OCI-LY1 (cell line): Measurements from ENCODE around the gene RNF121.

Experiments used
- H2AFZ ChIP-seq: fragments of 200-600 bp; sonication (generic), shearing (Covaris generic); 2 replicates; pipeline ENCODE4 v1.6.0; 2014; ENCODE audit warnings: antibody characterized with exemption, mild to moderate bottlenecking, low read length
- H3F3A ChIP-seq: fragments of 200-600 bp; sonication (generic), shearing (Covaris generic); 2 replicates; pipeline ENCODE4 v1.6.0; 2014; ENCODE audit warnings: mild to moderate bottlenecking, antibody characterized with exemption, low read length, moderate library complexity; ENCODE audit not compliant: insufficient read depth
- H3K27ac ChIP-seq: fragments of 200-600 bp; sonication (generic); 2 replicates; pipeline ENCODE4 v1.5.1; 2014; ENCODE audit warnings: low read length, mixed run types, mild to moderate bottlenecking, low read depth; ENCODE audit not compliant: poor library complexity, severe bottlenecking
- H3K27me3 ChIP-seq: fragments of 200-600 bp; sonication (generic); 2 replicates; pipeline ENCODE4 v1.6.0; 2014; ENCODE audit warnings: antibody characterized with exemption, mild to moderate bottlenecking, low read length, moderate library complexity; ENCODE audit not compliant: insufficient read depth
- H3K36me3 ChIP-seq: fragments of 200-600 bp; sonication (generic); 2 replicates; pipeline ENCODE4 v1.6.1; 2014; ENCODE audit warnings: mild to moderate bottlenecking, antibody characterized with exemption, low read length, moderate library complexity, mixed read lengths; ENCODE audit not compliant: insufficient read depth
- H3K4me1 ChIP-seq: fragments of 200-600 bp; sonication (generic); 2 replicates; pipeline ENCODE4 v1.5.1; 2014; ENCODE audit warnings: mild to moderate bottlenecking, low read length, moderate library complexity; ENCODE audit not compliant: insufficient read depth, severe bottlenecking
- H3K4me2 ChIP-seq: fragments of 200-600 bp; sonication (generic), shearing (Covaris generic); 2 replicates; pipeline ENCODE4 v1.6.1; 2014; ENCODE audit warnings: low read length
- H3K4me3 ChIP-seq: fragments of 200-600 bp; sonication (generic); 2 replicates; pipeline ENCODE4 v1.5.1; 2014; ENCODE audit warnings: low read length, low read depth, mild to moderate bottlenecking, mixed read lengths; ENCODE audit not compliant: poor library complexity, severe bottlenecking
- H3K79me2 ChIP-seq: fragments of 200-600 bp; shearing (Covaris generic); 2 replicates; pipeline ENCODE4 v1.6.1; 2016; ENCODE audit warnings: mixed run types, low read length, mixed read lengths; ENCODE audit not compliant: insufficient read depth
- H3K9ac ChIP-seq: fragments of 200-600 bp; sonication (generic), shearing (Covaris generic); 2 replicates; pipeline ENCODE4 v1.6.1; 2014; ENCODE audit warnings: mild to moderate bottlenecking, low read length, mixed read lengths
- H3K9me2 ChIP-seq: fragments of 200-600 bp; sonication (generic), shearing (Covaris generic); 2 replicates; pipeline ENCODE4 v1.6.1; 2014; ENCODE audit warnings: low read depth, mild to moderate bottlenecking, low read length, mixed read lengths
- H3K9me3 ChIP-seq: fragments of 200-600 bp; shearing (Covaris generic); 2 replicates; pipeline ENCODE4 v1.6.1; 2014; ENCODE audit warnings: low read length, mixed read lengths
- H4K20me1 ChIP-seq: fragments of 200-600 bp; sonication (generic), shearing (Covaris generic); 2 replicates; pipeline ENCODE4 v1.6.0; 2016; ENCODE audit warnings: mild to moderate bottlenecking, low read length; ENCODE audit not compliant: insufficient read depth
- EZH2 ChIP-seq: fragments of 200-600 bp; sonication (generic), shearing (Covaris generic); IDR thresholded peaks from 2 replicates; pipeline ENCODE4 v1.8.0; 2017; ENCODE audit warnings: borderline replicate concordance, mixed run types, mild to moderate bottlenecking, antibody characterized with exemption, low read length, moderate library complexity, mixed read lengths
- TF ChIP-seq, protein P1 (sequence below): fragments of 200-600 bp; sonication (generic), shearing (Covaris generic); IDR thresholded peaks from 2 replicates; pipeline ENCODE4 v1.5.1; 2017; ENCODE audit warnings: mild to moderate bottlenecking, antibody characterized with exemption, low read length, moderate library complexity, mixed read lengths

Gene RNF121

GRCh38 chr11:72007089-72007476, 78.2 kb downstream of the RNF121 start:
- no peak overlapping the region for H3K4me3 ChIP-seq
- peaks cover 96% of the 10 kb centered on the region for H3K36me3 ChIP-seq
- H3K4me2 ChIP-seq, result no peak overlapping the region
- no peak overlapping the region for H3K9ac ChIP-seq
- no peaks in the 10 kb centered on the region for H3K9me3 ChIP-seq
- H2AFZ ChIP-seq, result no peak overlapping the region
- TF ChIP-seq EZH2, result no peak
- TF ChIP-seq, protein P1, sequence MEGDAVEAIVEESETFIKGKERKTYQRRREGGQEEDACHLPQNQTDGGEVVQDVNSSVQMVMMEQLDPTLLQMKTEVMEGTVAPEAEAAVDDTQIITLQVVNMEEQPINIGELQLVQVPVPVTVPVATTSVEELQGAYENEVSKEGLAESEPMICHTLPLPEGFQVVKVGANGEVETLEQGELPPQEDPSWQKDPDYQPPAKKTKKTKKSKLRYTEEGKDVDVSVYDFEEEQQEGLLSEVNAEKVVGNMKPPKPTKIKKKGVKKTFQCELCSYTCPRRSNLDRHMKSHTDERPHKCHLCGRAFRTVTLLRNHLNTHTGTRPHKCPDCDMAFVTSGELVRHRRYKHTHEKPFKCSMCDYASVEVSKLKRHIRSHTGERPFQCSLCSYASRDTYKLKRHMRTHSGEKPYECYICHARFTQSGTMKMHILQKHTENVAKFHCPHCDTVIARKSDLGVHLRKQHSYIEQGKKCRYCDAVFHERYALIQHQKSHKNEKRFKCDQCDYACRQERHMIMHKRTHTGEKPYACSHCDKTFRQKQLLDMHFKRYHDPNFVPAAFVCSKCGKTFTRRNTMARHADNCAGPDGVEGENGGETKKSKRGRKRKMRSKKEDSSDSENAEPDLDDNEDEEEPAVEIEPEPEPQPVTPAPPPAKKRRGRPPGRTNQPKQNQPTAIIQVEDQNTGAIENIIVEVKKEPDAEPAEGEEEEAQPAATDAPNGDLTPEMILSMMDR, result no peak
- H3K27me3 ChIP-seq, result no peaks in the 10 kb centered on the region
- H4K20me1 ChIP-seq, result no peaks in the 10 kb centered on the region
- H3K9me2 ChIP-seq, result no peaks in the 10 kb centered on the region
- no peaks in the 10 kb centered on the region for H3F3A ChIP-seq
- H3K79me2 ChIP-seq, result no peaks in the 10 kb centered on the region
- no peak overlapping the region for H3K27ac ChIP-seq
- no peaks in the 10 kb centered on the region for H3K4me1 ChIP-seq

DNA sequence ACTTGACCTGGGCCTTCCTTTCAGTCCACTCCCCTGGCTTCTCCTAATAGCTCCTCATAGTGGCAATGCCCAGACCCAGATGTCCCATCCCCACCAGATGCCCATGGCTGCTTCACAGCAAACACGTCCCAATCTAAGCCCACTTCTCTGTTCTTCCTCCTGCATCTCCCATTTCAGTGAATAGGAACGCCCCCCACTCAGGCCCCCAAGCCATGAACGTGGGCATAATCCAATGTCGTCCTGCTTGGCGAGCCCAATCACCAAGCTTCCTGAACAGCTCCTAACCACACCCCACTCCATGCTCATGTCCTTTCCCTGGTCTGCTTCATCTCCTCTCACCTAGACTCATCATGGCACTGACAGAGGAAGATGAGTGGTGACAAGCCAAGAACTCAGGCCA, 78.7 kb downstream of the RNF121 start:
- H3K4me3 ChIP-seq, result no peak overlapping the region
- no peaks in the 10 kb centered on the region for H3K4me1 ChIP-seq
- H2AFZ ChIP-seq, result no peak overlapping the region
- no peaks in the 10 kb centered on the region for H3F3A ChIP-seq
- TF ChIP-seq, protein P1, result no peak
- no peak for TF ChIP-seq EZH2
- H3K27me3 ChIP-seq, result no peaks in the 10 kb centered on the region
- H3K36me3 ChIP-seq, result peaks cover 96% of the 10 kb centered on the region
- H3K79me2 ChIP-seq, result no peaks in the 10 kb centered on the region
- no peaks in the 10 kb centered on the region for H3K9me3 ChIP-seq
- no peaks in the 10 kb centered on the region for H3K9me2 ChIP-seq
- H3K27ac ChIP-seq, result no peak overlapping the region
- H3K4me2 ChIP-seq, result no peak overlapping the region
- no peaks in the 10 kb centered on the region for H4K20me1 ChIP-seq
- H3K9ac ChIP-seq, result no peak overlapping the region

- Histone ChIP-seq H3K9me3 (no peaks in the 10 kb centered on the region), H3K4me2 (no peak overlapping the region), H4K20me1 (no peaks in the 10 kb centered on the region), H2AFZ (no peak overlapping the region), H3K27ac (no peak overlapping the region), H3K9ac (no peak overlapping the region), H3K4me1 (no peaks in the 10 kb centered on the region), H3K4me3 (no peak overlapping the region), H3K27me3 (no peaks in the 10 kb centered on the region), H3K9me2 (no peaks in the 10 kb centered on the region), H3F3A (no peaks in the 10 kb centered on the region), H3K36me3 (peaks cover 96% of the 10 kb centered on the region), H3K79me2 (no peaks in the 10 kb centered on the region)
- TF ChIP-seq, protein P1, result no peak
- no peak for TF ChIP-seq EZH2
Observed at GRCh38 chr11:72008728-72009127, 79.9 kb downstream of the RNF121 start.
